Neural cell (in vitro differentiated cells): Measurements from ENCODE around the gene RALGPS2. TPM values are rescaled to one million over a fixed set of nuclear protein-coding genes. Genes with fewer than 3 reads are reported as not detected.

Experiments
- H2AFZ ChIP-seq: fragments of 200-600, 300-800 bp; sonication (generic), shearing (Covaris generic); 2 replicates; pipeline ENCODE4 v1.6.0; 2014; ENCODE audit warnings: low read depth, mild to moderate bottlenecking, antibody characterized with exemption, low read length, moderate library complexity
- H3F3A ChIP-seq: fragments of 200-600 bp; shearing (Covaris generic); 2 replicates; pipeline ENCODE4 v1.6.1; 2016; ENCODE audit warnings: mild to moderate bottlenecking, moderate library complexity, mixed read lengths, antibody characterized with exemption, low read length; ENCODE audit not compliant: insufficient read depth, poor library complexity, severe bottlenecking
- H3K27ac ChIP-seq: fragments of 200-600, 300-800 bp; sonication (generic), shearing (Covaris generic); 2 replicates; pipeline ENCODE4 v1.5.1; 2014; ENCODE audit warnings: mild to moderate bottlenecking, low read length, moderate library complexity
- H3K27me3 ChIP-seq: fragments of 300-800, 200-600 bp; sonication (generic), shearing (Covaris generic); 2 replicates; pipeline ENCODE4 v1.6.0; 2014; ENCODE audit warnings: mild to moderate bottlenecking, low read depth, low read length, moderate library complexity; ENCODE audit not compliant: insufficient read depth
- H3K36me3 ChIP-seq: fragments of 300-800, 200-600 bp; sonication (generic), shearing (Covaris generic); 2 replicates; pipeline ENCODE4 v1.5.1; 2014; ENCODE audit warnings: mild to moderate bottlenecking, antibody characterized with exemption, low read length, moderate library complexity; ENCODE audit not compliant: insufficient read depth
- H3K4me2 ChIP-seq: fragments of 300-800, 200-600 bp; sonication (generic), shearing (Covaris generic); 2 replicates; pipeline ENCODE4 v1.6.0; 2014; ENCODE audit warnings: mild to moderate bottlenecking, low read length
- H3K4me3 ChIP-seq: fragments of 300-800, 200-600 bp; sonication (generic), shearing (Covaris generic); 2 replicates; pipeline ENCODE4 v1.5.1; 2014; ENCODE audit warnings: mild to moderate bottlenecking, low read length, moderate library complexity
- H3K79me2 ChIP-seq: fragments of 200-600 bp; shearing (Covaris generic); replicated peaks from 2 replicates; pipeline ENCODE4 v1.6.0; 2014; ENCODE audit warnings: mild to moderate bottlenecking, low read length, moderate library complexity; ENCODE audit not compliant: insufficient read depth
- H3K9ac ChIP-seq: fragments of 300-800, 200-600 bp; sonication (generic), shearing (Covaris generic); 2 replicates; pipeline ENCODE4 v1.6.1; 2016; ENCODE audit warnings: mild to moderate bottlenecking, low read length, mixed read lengths
- H3K9me2 ChIP-seq: fragments of 200-600 bp; shearing (Covaris generic); 2 replicates; pipeline ENCODE4 v1.6.1; 2016; ENCODE audit warnings: mild to moderate bottlenecking, low read length, mixed read lengths; ENCODE audit not compliant: insufficient read depth
- H3K9me3 ChIP-seq: fragments of 200-600, 300-800 bp; sonication (generic), shearing (Covaris generic); 2 replicates; pipeline ENCODE4 v1.6.1; 2016; ENCODE audit warnings: mild to moderate bottlenecking, mixed run types, low read length, moderate library complexity, mixed read lengths
- H4K20me1 ChIP-seq: fragments of 200-600 bp; shearing (Covaris generic); 2 replicates; pipeline ENCODE4 v1.6.1; 2016; ENCODE audit warnings: mild to moderate bottlenecking, mixed run types; ENCODE audit not compliant: insufficient read depth
- CTCF ChIP-seq: fragments of 450-650 bp; IDR thresholded peaks from 2 replicates; pipeline ENCODE4 v1.5.1; 2014; ENCODE audit warnings: antibody characterized with exemption, mild to moderate bottlenecking, moderate library complexity; ENCODE audit not compliant: poor library complexity, severe bottlenecking
- EP300 ChIP-seq: fragments of 450-650 bp; conservative IDR thresholded peaks from 2 replicates; pipeline ENCODE4 v1.6.1; 2014; ENCODE audit warnings: antibody characterized with exemption, mild to moderate bottlenecking, moderate library complexity; ENCODE audit not compliant: poor library complexity, severe bottlenecking
- EZH2 ChIP-seq: fragments of 200-600, 300-800 bp; shearing (Covaris generic), sonication (generic); IDR thresholded peaks from 2 replicates; pipeline ENCODE4 v1.6.1; 2014; ENCODE audit warnings: antibody characterized with exemption, low read length, borderline replicate concordance, mild to moderate bottlenecking; ENCODE audit not compliant: insufficient read depth, poor library complexity, severe bottlenecking
- MXI1 ChIP-seq: fragments of 450-650 bp; conservative IDR thresholded peaks from 2 replicates; pipeline ENCODE4 v1.6.1; 2014; ENCODE audit warnings: antibody characterized with exemption, mild to moderate bottlenecking; ENCODE audit not compliant: poor library complexity, severe bottlenecking
- POLR2AphosphoS5 ChIP-seq: IDR thresholded peaks from 2 replicates; pipeline ENCODE4 v1.6.1; 2012
- RAD21 ChIP-seq: fragments of 450-650 bp; conservative IDR thresholded peaks from 2 replicates; pipeline ENCODE4 v1.6.1; 2014; ENCODE audit warnings: antibody characterized with exemption, mild to moderate bottlenecking, moderate library complexity
- REST ChIP-seq: IDR thresholded peaks from 2 replicates; pipeline ENCODE4 v1.6.1; 2012; ENCODE audit warnings: borderline replicate concordance
- SMC3 ChIP-seq: fragments of 450-650 bp; conservative IDR thresholded peaks from 2 replicates; pipeline ENCODE4 v1.6.1; 2014; ENCODE audit warnings: antibody characterized with exemption, mild to moderate bottlenecking, moderate library complexity; ENCODE audit not compliant: poor library complexity
- TAF1 ChIP-seq: IDR thresholded peaks from 2 replicates; pipeline ENCODE4 v1.6.1; 2012; ENCODE audit warnings: low read depth
- polyA plus RNA-seq: library from polyadenylated mRNA; depleted of rRNA; stranded (reverse); fragments of >200 nt; gene quantifications from 2 replicates; pipeline ENCODE4 v1.2.3, GENCODE V29; 2014

RALGPS2 gene
- polyA plus RNA-seq, 1 donor from 2014 or later = 26.6 TPM

- Histone ChIP-seq H3K79me2 (no peaks in the 10 kb centered on the region), H4K20me1 (no peaks in the 10 kb centered on the region), H3K27ac (no peak overlapping the region), H3K4me2 (no peak overlapping the region), H3K27me3 (no peaks in the 10 kb centered on the region), H3K36me3 (no peaks in the 10 kb centered on the region), H3K9me3 (no peaks in the 10 kb centered on the region), H2AFZ (no peak overlapping the region), H3K4me3 (no peak overlapping the region), H3K9ac (no peak overlapping the region), H3K9me2 (no peaks in the 10 kb centered on the region), H3F3A (no peaks in the 10 kb centered on the region)
- TF ChIP-seq POLR2AphosphoS5 (no peak), EZH2 (no peak)
These were observed 203.9 kb downstream of the RALGPS2 start for GRCh38 chr1:178928976-178929375.

- H3K4me3 ChIP-seq = no peak overlapping the region
- H3K9ac ChIP-seq = no peak overlapping the region
- H3K4me2 ChIP-seq = no peak overlapping the region
- H3K36me3 ChIP-seq = no peaks in the 10 kb centered on the region
- no peaks in the 10 kb centered on the region for H3K79me2 ChIP-seq
- H3K9me3 ChIP-seq = no peaks in the 10 kb centered on the region
- H4K20me1 ChIP-seq = no peaks in the 10 kb centered on the region
- no peaks in the 10 kb centered on the region for H3K27me3 ChIP-seq
- TF ChIP-seq TAF1 (no peak), EP300 (no peak), POLR2AphosphoS5 (no peak), RAD21 (no peak), SMC3 (no peak), REST (no peak), EZH2 (no peak), MXI1 (no peak), CTCF (no peak)
- no peak overlapping the region for H2AFZ ChIP-seq
- H3K27ac ChIP-seq = no peak overlapping the region
- H3K9me2 ChIP-seq = no peaks in the 10 kb centered on the region
- H3F3A ChIP-seq = no peaks in the 10 kb centered on the region
These were observed 207.0 kb downstream of the RALGPS2 start for GRCh38 chr1:178931858-178932551.
